ENCODE results near the gene CDYL.

Gene CDYL

DNA sequence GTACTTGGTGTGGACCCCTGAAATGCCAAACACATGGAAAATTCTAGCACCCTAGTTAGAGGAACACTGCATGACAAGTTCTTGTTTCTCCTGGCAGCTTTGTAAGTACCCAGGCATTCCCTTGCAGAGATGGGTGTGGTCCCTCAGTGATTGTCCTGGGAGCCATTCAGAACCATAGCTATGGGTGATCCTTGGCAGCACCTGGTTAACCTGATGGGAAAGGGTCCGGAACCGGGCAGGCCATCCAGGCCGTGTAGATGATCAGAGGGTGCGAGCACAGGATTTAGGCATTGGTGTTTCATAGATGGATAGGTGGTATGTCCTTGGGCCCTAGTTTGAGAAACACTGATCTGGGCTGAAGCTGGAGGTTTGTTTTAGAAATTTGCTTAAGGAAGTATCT is 131.9 kb downstream of the CDYL start:
- DNase-seq (ENCODE audit: low spot score) = no peak

GRCh38 chr6:4909063-4909706 is 133.0 kb downstream of the CDYL start:
- DNase-seq (ENCODE audit: low spot score) = no peak

DNA sequence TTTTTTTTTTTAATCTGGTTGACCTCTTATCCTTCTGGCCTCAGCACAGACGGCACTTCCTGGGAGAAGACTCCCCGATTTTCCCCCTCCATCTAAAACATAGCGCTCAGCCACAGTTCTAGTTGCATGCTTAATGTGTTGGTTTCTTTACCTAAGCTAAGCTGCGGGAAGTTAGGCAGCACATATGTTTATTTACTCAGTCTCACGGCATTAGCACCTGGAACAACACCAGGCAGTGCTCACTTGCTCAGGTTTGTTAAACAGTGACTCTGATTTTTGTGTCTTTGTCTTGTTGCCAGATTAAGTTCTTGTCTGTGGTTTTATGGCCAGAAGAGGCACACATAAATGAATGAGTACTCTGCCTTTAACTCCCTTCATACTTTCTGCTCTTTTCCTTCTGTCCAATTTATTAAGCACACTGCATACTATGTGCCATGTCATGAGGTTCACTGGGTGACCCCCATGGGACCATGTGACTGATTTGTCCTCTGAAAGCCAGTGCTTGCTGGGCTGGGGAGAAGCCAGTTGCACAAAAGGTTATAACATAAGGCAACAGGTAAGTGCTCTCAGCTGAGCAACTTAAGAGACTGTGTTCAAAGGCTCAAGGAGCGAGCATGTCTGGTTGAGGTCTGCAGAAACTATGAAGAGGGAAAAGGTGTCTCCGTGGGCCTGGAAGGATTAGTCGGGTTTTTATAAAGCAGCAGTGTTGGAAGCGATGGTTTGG is 134.0 kb downstream of the CDYL start:
- no peak for DNase-seq (ENCODE audit: low spot score)

GRCh38 chr6:4912559-4912958 is 136.4 kb downstream of the CDYL start:
- DNase-seq (ENCODE audit: low spot score) = no peak

DNA sequence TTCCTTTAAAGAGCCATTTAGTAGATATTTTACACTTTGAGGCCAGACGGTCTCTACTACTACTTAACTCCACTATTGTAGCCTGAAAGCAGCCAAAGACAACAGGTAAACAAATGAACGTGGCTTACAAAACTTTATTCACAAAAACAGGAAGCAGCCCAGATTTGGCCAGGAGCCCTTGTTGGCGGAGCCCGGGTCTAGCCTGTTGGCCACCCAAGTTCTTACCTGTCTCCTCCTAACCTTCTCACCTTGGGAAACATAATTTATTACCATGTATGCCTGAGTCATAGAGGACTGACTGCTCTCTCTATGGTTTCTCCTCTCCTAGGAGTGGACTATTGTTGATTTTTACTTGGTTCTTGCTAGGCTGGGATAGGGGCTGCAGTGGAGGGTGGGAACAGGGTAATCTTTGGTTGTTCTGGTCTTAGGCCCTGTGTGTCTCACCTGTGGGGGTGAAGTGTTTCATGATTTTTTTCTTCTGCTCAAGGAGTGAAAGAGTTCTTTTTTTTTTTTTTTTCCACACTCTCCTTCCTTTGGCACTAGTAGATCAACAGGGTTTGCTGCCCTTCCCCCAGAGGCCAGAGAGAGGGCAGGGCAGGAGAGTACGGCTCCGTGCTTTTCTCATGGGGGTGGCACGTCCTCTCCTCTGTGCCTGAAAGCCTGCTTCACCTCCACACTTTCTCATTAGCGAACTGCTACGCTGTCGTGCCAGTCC is 137.7 kb downstream of the CDYL start:
- no peak for DNase-seq (ENCODE audit: low spot score)

GRCh38 chr6:4914420-4915159 is 138.4 kb downstream of the CDYL start:
- DNase-seq (ENCODE audit: low spot score) = no peak

DNA sequence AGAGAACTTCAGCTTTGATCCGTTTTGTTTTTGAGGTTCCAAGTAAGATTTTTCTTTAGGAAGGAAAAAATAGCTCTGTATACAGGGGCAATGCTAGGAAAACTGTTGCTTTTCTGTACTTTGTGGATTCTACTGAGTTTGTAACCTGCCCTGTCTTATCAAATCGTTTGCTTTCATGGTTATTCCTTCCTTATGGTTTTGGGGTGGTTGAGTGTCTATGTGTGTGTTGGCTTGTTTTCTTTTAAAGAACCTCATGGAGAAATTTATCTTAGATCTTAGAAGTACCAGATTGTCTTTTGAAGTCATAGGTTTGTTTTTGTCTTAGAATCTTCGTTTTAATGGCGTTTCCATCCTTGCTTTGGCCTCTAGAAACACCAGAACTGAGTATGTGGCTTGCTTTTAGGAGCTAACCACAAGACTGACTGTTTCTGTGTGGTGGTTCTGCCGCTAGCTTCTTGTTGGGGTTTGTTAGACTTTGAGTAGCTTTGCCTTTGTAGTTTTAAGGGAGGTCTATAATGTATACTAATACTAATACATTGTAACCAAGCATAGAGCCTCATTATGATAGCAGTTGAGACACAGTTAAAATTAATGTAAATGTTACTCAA is 140.9 kb downstream of the CDYL start:
- DNase-seq (ENCODE audit: low spot score) = no peak

DNA sequence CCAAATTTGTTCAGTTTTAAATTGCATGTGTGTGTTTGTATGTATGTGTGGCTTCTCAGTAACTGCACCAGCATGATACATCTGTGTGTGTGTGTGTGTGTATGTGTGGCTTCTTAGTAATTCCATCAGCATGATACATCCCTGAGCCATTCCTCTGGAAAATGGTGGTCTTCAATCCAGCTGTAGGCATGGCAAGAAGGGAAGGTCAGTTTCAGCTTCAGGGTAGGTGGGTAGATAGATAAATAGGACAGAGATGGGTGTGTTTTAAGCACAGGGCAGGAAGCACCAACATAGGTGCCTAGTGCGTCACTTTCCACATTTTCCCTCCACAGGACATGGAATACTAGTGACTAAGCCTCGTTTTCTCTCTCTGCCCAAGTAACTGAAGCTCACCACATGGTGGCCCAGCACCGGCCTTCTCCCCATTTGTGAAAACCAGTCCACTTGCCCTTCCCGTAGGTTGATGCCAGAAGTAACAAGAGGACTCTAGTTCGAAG is 144.8 kb downstream of the CDYL start:
- no peak for DNase-seq (ENCODE audit: low spot score)

DNA sequence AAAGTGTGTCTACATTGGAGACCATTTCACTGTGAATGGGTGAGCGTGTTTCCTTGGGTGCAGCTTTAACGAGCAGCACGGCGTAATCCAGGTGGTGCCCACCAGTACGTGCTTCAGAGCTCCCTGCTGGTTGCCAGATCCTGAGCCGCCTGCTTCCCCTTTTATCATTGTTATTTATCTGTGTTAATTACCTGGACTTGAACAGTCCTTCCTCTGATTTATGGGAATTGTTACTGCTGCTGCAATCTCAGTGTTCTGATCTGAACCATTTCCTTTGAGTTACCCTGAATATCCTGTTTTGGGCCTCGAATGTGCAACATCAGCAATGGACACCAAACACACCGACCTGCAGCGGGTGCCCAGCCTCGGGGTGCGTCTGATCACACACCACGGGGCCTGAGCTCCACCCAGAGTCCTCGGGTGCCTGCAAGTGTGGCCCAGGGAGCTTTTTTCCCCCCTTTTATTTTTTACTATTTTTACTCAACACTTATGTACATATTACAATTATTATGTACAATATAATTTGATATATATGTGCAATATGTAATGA is 146.4 kb downstream of the CDYL start:
- no peak for DNase-seq (ENCODE audit: low spot score)

DNA sequence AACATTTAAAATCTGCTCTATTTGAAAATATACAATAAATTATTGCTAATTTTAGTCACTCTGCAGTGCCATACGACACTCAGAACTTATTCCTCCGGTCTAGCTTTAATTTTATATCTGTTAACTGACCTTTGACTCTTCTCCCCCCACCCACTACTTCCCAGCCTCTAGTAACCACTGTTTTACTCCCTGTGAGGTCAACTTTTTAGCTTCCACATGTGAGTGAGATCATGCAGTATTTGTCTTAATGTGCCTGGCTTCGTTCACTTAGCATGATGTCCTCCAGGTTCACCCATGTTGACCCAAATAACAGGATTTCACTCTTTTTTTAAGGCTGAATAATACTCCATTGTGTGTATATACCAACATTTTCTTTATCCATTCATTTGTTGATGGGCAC is 146.9 kb downstream of the CDYL start:
- DNase-seq (ENCODE audit: low spot score) = no peak

DNA sequence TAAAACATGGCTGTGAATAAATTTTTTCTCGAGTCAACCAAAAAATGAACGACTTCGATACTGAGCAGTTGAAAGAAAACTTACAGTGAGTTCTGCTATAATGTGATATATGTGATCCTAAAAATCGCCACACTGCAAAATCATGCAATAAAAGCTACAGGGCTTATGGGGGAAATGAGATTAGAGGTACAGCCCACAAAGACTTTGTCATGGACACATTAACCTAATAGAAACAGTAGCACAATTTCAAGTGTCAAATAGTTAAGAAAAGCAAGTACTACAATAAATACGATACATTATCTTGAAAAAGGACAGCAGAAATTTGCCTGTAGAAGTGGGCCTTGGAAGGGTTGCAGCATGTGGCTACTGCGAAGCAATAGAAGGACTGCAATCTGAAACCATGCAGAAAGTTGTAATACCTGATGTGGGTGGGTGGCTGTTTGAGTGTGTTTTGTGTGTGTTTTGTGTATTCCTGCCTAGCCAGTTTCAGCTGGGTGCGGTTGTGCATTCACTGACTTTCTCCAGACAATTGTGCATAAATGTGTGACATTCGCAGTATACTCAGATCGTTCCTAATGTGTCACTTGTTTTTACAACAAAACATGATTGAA is 148.6 kb downstream of the CDYL start:
- DNase-seq (ENCODE audit: low spot score) = no peak

- no peak for DNase-seq (ENCODE audit: low spot score)
Observed at GRCh38 chr6:4925580-4925979, 149.4 kb downstream of the CDYL start.

- DNase-seq (ENCODE audit: low spot score) = no peak
Observed at GRCh38 chr6:4928426-4928825, 152.2 kb downstream of the CDYL start.

- no peak for DNase-seq (ENCODE audit: low spot score)
Observed at GRCh38 chr6:4929097-4929718, 153.0 kb downstream of the CDYL start.

GRCh38 chr6:4930025-4930691 is 154.0 kb downstream of the CDYL start:
- DNase-seq (ENCODE audit: low spot score) = no peak

DNA sequence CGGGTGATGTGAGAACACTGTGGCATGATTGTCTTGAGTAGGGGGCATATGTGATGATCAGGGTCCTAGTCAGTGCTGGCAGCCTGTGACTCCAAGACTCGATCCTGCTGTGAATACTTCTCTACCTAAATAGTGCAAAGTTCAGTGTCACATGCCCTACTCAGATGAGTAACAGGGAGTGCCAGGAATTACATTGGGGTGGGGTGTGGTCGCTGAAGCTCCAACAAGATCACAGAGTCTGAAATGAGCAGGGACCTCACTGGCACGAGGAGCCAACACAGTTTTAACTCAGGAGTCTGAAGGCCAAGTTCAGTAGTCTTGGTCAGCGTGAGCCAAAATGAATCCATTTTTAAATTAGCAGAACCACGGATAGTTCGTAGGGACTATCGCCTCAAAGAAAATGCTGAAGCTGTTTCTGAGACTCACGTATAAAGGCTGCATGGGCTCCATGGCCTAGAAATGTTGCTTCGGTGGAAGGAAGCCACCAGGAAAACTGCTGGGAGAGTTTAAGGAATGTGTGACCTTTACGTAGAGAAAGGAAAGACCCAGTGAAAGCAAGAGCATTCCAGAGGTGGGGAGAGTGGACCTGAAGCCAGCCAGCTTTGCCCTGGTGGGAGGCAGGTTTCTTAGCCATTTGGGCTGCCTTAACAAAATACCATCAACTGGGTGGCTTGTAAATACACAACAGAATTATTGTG is 155.5 kb downstream of the CDYL start:
- no peak for DNase-seq (ENCODE audit: low spot score)

- no peak for DNase-seq (ENCODE audit: low spot score)
Observed at GRCh38 chr6:4932228-4932903, 156.2 kb downstream of the CDYL start.

DNA sequence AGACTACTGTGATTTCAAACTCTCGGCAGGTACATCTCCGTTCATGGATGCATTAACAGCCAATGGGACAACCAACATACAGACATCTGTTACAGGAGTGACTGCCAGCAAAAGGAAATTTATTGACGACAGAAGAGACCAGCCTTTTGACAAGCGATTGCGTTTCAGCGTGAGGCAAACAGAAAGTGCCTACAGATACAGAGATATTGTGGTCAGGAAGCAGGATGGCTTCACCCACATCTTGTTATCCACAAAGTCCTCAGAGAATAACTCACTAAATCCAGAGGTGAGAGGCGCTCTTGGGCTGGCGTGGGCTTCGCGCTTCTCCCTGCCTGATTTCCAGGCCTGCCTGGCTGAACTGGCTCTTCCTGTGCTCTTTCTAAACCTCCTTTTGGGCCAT is 159.3 kb downstream of the CDYL start:
- DNase-seq (ENCODE audit: low spot score) = no peak

Data from HuH-7 (cell line).